ENCODE results near the gene RBL2. TPM values are rescaled to one million over a fixed set of nuclear protein-coding genes. Genes with fewer than 3 reads are reported as not detected.
"Not testable (repeated sequence)": the region's sequence is repeated elsewhere in the genome, so short reads cannot be mapped to it uniquely, and the experiment has no call there.

RBL2 gene
- total RNA-seq, 2 experiments from 2014 or later: 102 TPM

GRCh38 chr16:53421248-53421647 lies 13.0 kb upstream of the RBL2 start:
- no peak overlapping the region for H3K27ac ChIP-seq (ENCODE audit: low read depth in 1 of 2, low read length in 2 of 2)
- H3K9me3 ChIP-seq (ENCODE audit: control insufficient read depth in 1 of 2, insufficient read depth in 1 of 2, low read length in 2 of 2): peaks cover 14 to 16% of the 10 kb centered on the region in 2 experiments
- H3K27me3 Mint-ChIP-seq: no peaks in the 10 kb centered on the region
- no peaks in the 10 kb centered on the region for H3K4me1 ChIP-seq (ENCODE audit: insufficient read depth, low read length)
- DNase-seq (peak in 1 of 14 experiments; percentile 23), ATAC-seq (ENCODE audit: poor library complexity) (no peak)
- H3K36me3 ChIP-seq (ENCODE audit: insufficient read depth, low read length): no peaks in the 10 kb centered on the region
- no peak overlapping the region for H3K4me3 Mint-ChIP-seq
- TF ChIP-seq CTCF (IDR thresholded peaks at IDR 0.05): no peak
- no peak overlapping the region for H3K27ac Mint-ChIP-seq
- H3K4me3 ChIP-seq (ENCODE audit: low read length): no peak overlapping the region
- ChIA-PET CTCF (no interaction called here), POLR2A (no interaction called here)
- peaks cover 8% of the 10 kb centered on the region for H3K4me1 Mint-ChIP-seq (ENCODE audit: low read depth)
- intact Hi-C loops (cut with DNase I, micrococcal nuclease): no loop called here
- H3K36me3 Mint-ChIP-seq (ENCODE audit: low read depth): peaks cover 9% of the 10 kb centered on the region
- H3K9me3 Mint-ChIP-seq: no peaks in the 10 kb centered on the region
- no peaks in the 10 kb centered on the region for H3K27me3 ChIP-seq (ENCODE audit: control insufficient read depth in 1 of 2, insufficient read depth in 2 of 2, low read length in 2 of 2)

DNA sequence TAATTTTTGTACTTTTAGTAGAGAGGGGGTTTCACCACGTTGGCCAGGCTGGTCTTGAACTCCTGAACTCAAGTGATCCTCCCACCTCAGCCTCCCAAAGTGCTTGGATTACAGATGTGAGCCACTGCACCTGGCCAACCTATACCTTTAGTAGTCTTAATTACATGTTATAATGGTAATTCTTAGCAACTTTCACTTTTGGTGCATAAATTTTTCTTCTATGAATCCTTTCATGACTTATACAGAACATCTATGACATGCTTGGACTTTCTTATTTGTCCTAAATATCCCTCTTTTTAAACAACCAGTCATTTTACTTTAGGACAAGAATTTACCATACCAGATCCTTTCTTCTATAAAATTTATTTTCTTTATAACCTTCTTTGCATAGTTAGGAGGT lies 10.3 kb upstream of the RBL2 start:
- CTCF ChIA-PET; H3K4me1 ChIP-seq (ENCODE audit: insufficient read depth, low read length); H3K36me3 ChIP-seq (ENCODE audit: insufficient read depth, low read length); H3K27me3 ChIP-seq (ENCODE audit: control insufficient read depth in 1 of 2, insufficient read depth in 2 of 2, low read length in 2 of 2); ATAC-seq (ENCODE audit: poor library complexity); H3K4me3 ChIP-seq (ENCODE audit: low read length); DNase-seq; H3K4me1 Mint-ChIP-seq (ENCODE audit: low read depth); H3K36me3 Mint-ChIP-seq (ENCODE audit: low read depth); H3K4me3 Mint-ChIP-seq; H3K27ac ChIP-seq (ENCODE audit: low read depth in 1 of 2, low read length in 2 of 2); H3K27me3 Mint-ChIP-seq; H3K9me3 Mint-ChIP-seq; intact Hi-C loops (cut with DNase I, micrococcal nuclease); H3K27ac Mint-ChIP-seq: not testable (repeated sequence)
- POLR2A ChIA-PET: interaction anchor here (2.2 kb wide), 1 partner anchor 10 kb away, joined by 10 read pairs; the partner anchor contains the start of gene RBL2
- H3K9me3 ChIP-seq (ENCODE audit: control insufficient read depth in 1 of 2, insufficient read depth in 1 of 2, low read length in 2 of 2): peaks cover 14 to 16% of the 10 kb centered on the region in 2 experiments

DNA sequence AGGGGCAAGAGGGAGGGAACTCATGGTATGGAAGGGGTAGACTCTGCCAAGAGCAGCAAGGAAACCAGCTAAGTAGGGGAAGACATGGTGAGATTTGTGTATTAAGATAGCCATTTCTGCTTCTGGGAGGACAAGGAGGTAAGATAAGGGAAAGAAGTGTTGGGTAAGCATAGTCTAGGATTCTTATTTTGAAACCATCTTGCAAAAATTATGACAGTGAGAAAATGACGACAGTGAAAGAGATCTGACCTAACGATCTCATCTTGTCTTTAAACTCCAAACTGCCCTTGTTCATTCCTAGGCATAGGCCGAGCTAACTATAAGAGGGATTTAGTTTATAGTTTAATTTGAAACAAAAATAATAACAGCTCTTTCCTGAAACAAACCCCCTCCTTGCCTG lies 5.6 kb upstream of the RBL2 start:
- no peak for TF ChIP-seq CTCF (IDR thresholded peaks at IDR 0.05)
- Mint-ChIP-seq H3K4me1 (ENCODE audit: low read depth) (peaks cover 3% of the 10 kb centered on the region), H3K36me3 (ENCODE audit: low read depth) (peaks cover 6% of the 10 kb centered on the region), H3K27ac (no peak overlapping the region), H3K27me3 (no peaks in the 10 kb centered on the region), H3K9me3 (no peaks in the 10 kb centered on the region), H3K4me3 (no peak overlapping the region)
- H3K27me3 ChIP-seq (ENCODE audit: control insufficient read depth in 1 of 2, insufficient read depth in 2 of 2, low read length in 2 of 2): no peaks in the 10 kb centered on the region
- no peaks in the 10 kb centered on the region for H3K36me3 ChIP-seq (ENCODE audit: insufficient read depth, low read length)
- H3K9me3 ChIP-seq (ENCODE audit: control insufficient read depth in 1 of 2, insufficient read depth in 1 of 2, low read length in 2 of 2): peaks cover 3 to 9% of the 10 kb centered on the region in 2 experiments
- H3K4me1 ChIP-seq (ENCODE audit: insufficient read depth, low read length): peaks cover 2% of the 10 kb centered on the region
- DNase-seq (no peak), ATAC-seq (ENCODE audit: poor library complexity) (no peak)
- no peak overlapping the region for H3K27ac ChIP-seq (ENCODE audit: low read depth in 1 of 2, low read length in 2 of 2)
- ChIA-PET POLR2A (no interaction called here), CTCF (no interaction called here)
- H3K4me3 ChIP-seq (ENCODE audit: low read length): no peak overlapping the region
- intact Hi-C loops (cut with DNase I, micrococcal nuclease): no loop called here

DNA sequence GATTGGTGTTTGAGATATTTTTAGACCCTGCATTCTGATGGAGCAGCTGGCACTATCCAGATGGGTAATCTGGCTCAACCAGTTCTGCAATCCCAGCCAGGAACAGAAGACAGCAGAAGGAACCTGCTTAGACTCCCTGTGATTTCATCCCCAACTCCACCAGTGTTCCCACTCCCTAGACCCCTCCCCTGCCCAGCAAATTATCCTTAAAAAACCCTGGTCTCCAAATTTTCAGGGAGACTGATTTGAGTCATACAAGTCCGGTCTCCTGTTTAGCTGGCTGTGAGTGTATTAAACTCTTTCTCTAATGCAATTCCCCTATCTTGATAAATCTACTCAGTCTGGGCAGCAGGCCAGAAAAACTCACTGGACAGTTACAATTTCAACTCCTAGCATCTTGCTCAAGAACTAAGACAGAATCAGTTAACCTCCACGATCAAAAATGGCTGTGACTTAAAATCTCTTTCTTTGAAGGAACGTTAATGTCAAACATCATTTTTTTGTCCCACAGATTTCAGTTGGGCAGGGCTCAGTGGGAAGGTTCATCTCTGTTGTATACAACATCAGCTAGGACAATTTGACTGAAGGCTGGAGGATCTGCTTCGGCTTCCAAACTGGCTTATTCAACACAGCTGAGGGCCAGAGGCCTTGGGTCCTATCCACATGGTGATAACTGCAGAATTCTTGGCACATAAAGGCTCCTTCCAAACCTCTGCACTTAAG lies 4.9 kb upstream of the RBL2 start:
- Mint-ChIP-seq H3K4me3 (no peak overlapping the region), H3K27me3 (no peaks in the 10 kb centered on the region), H3K4me1 (ENCODE audit: low read depth) (peaks cover 9% of the 10 kb centered on the region), H3K27ac (no peak overlapping the region), H3K36me3 (ENCODE audit: low read depth) (peaks cover 11% of the 10 kb centered on the region), H3K9me3 (no peaks in the 10 kb centered on the region)
- TF ChIP-seq CTCF (IDR thresholded peaks at IDR 0.05): no peak
- ATAC-seq (ENCODE audit: poor library complexity) (no peak), DNase-seq (no peak)
- Histone ChIP-seq H3K4me1 (ENCODE audit: insufficient read depth, low read length) (peaks cover 8% of the 10 kb centered on the region), H3K27me3 (ENCODE audit: control insufficient read depth in 1 of 2, insufficient read depth in 2 of 2, low read length in 2 of 2) (no peaks in the 10 kb centered on the region), H3K9me3 (ENCODE audit: control insufficient read depth in 1 of 2, insufficient read depth in 1 of 2, low read length in 2 of 2) (peaks cover 0 to 4% of the 10 kb centered on the region in 2 experiments), H3K4me3 (ENCODE audit: low read length) (no peak overlapping the region), H3K36me3 (ENCODE audit: insufficient read depth, low read length) (no peaks in the 10 kb centered on the region), H3K27ac (ENCODE audit: low read depth in 1 of 2, low read length in 2 of 2) (no peak overlapping the region)
- POLR2A ChIA-PET: no interaction called here
- intact Hi-C loops (cut with DNase I, micrococcal nuclease): no loop called here
- CTCF ChIA-PET: no interaction called here
